Activated T-cell treated with anti-CD3 and anti-CD28 coated beads, Interleukin-2, amount 50 U/mL, for 24 hours (primary cell): Measurements from ENCODE around the gene TAF4.
A peak's percentile ranks its signal among the peaks of the same experiment; 100 is the strongest.

Experiments
- DNase-seq: peaks from one replicate; pipeline ENCODE4 v3.0.0-alpha.2; 2020
- H3K27ac Mint-ChIP-seq: 2 replicates; pipeline ENCODE4 v1.8.0; 2020; ENCODE audit warnings: mild to moderate bottlenecking, mixed read lengths
- H3K27me3 Mint-ChIP-seq: 2 replicates; pipeline ENCODE4 v1.8.0; 2020; ENCODE audit warnings: mixed read lengths
- H3K36me3 Mint-ChIP-seq: 2 replicates; pipeline ENCODE4 v1.8.0; 2020; ENCODE audit warnings: low read depth, mixed read lengths
- H3K4me1 Mint-ChIP-seq: 2 replicates; pipeline ENCODE4 v1.8.0; 2020; ENCODE audit warnings: low read depth, mixed read lengths
- H3K4me3 Mint-ChIP-seq: 2 replicates; pipeline ENCODE4 v1.8.0; 2020; ENCODE audit warnings: mild to moderate bottlenecking, moderate library complexity, mixed read lengths
- H3K9me3 Mint-ChIP-seq: 2 replicates; pipeline ENCODE4 v1.8.0; 2020; ENCODE audit warnings: mixed read lengths

TAF4 gene

GRCh38 chr20:61964675-61965605 is 100.7 kb downstream of the TAF4 start:
- Mint-ChIP-seq H3K4me3 (no peak overlapping the region), H3K27ac (no peak overlapping the region), H3K27me3 (peaks cover 50% of the 10 kb centered on the region), H3K36me3 (no peaks in the 10 kb centered on the region), H3K9me3 (no peaks in the 10 kb centered on the region), H3K4me1 (no peaks in the 10 kb centered on the region)
- no peak for DNase-seq

GRCh38 chr20:61963885-61964674 is 101.6 kb downstream of the TAF4 start:
- Mint-ChIP-seq H3K9me3 (no peaks in the 10 kb centered on the region), H3K4me1 (no peaks in the 10 kb centered on the region), H3K36me3 (no peaks in the 10 kb centered on the region), H3K4me3 (no peak overlapping the region), H3K27me3 (peaks cover 50% of the 10 kb centered on the region), H3K27ac (no peak overlapping the region)
- DNase-seq, result no peak

- Mint-ChIP-seq H3K27me3 (peaks cover 45% of the 10 kb centered on the region), H3K27ac (no peak overlapping the region), H3K4me1 (peaks cover 9% of the 10 kb centered on the region), H3K9me3 (no peaks in the 10 kb centered on the region), H3K36me3 (no peaks in the 10 kb centered on the region), H3K4me3 (no peak overlapping the region)
- no peak for DNase-seq
These were observed 102.5 kb downstream of the TAF4 start for GRCh38 chr20:61963149-61963548.

- no peak overlapping the region for H3K4me3 Mint-ChIP-seq
- no peaks in the 10 kb centered on the region for H3K36me3 Mint-ChIP-seq
- H3K27ac Mint-ChIP-seq, result no peak overlapping the region
- no peak for DNase-seq
- no peaks in the 10 kb centered on the region for H3K9me3 Mint-ChIP-seq
- H3K4me1 Mint-ChIP-seq, result peaks cover 10% of the 10 kb centered on the region
- H3K27me3 Mint-ChIP-seq, result peaks cover 31% of the 10 kb centered on the region
These were observed 104.8 kb downstream of the TAF4 start for GRCh38 chr20:61960836-61961235.

- H3K27me3 Mint-ChIP-seq, result peaks cover 36% of the 10 kb centered on the region
- H3K27ac Mint-ChIP-seq, result no peak overlapping the region
- H3K36me3 Mint-ChIP-seq, result no peaks in the 10 kb centered on the region
- peaks cover 10% of the 10 kb centered on the region for H3K4me1 Mint-ChIP-seq
- no peaks in the 10 kb centered on the region for H3K9me3 Mint-ChIP-seq
- H3K4me3 Mint-ChIP-seq, result no peak overlapping the region
- DNase-seq, result peak; percentile 15
These were observed 106.6 kb downstream of the TAF4 start for GRCh38 chr20:61958773-61959700.

- Mint-ChIP-seq H3K36me3 (no peaks in the 10 kb centered on the region), H3K4me1 (peaks cover 10% of the 10 kb centered on the region), H3K27ac (no peak overlapping the region), H3K4me3 (no peak overlapping the region), H3K27me3 (peaks cover 37% of the 10 kb centered on the region), H3K9me3 (no peaks in the 10 kb centered on the region)
- DNase-seq, result peak; percentile 21
These were observed 107.5 kb downstream of the TAF4 start for GRCh38 chr20:61957961-61958715.

- DNase-seq, result no peak
- Mint-ChIP-seq H3K27ac (no peak overlapping the region), H3K4me3 (no peak overlapping the region), H3K4me1 (peaks cover 10% of the 10 kb centered on the region), H3K36me3 (no peaks in the 10 kb centered on the region), H3K27me3 (peaks cover 38% of the 10 kb centered on the region), H3K9me3 (no peaks in the 10 kb centered on the region)
These were observed 109.0 kb downstream of the TAF4 start for GRCh38 chr20:61956396-61957342.

- no peaks in the 10 kb centered on the region for H3K9me3 Mint-ChIP-seq
- DNase-seq, result no peak
- no peak overlapping the region for H3K27ac Mint-ChIP-seq
- peaks cover 37% of the 10 kb centered on the region for H3K27me3 Mint-ChIP-seq
- H3K4me1 Mint-ChIP-seq, result peaks cover 10% of the 10 kb centered on the region
- no peak overlapping the region for H3K4me3 Mint-ChIP-seq
- H3K36me3 Mint-ChIP-seq, result no peaks in the 10 kb centered on the region
These were observed 109.8 kb downstream of the TAF4 start for GRCh38 chr20:61955668-61956395.

GRCh38 chr20:61954276-61955021 is 111.2 kb downstream of the TAF4 start:
- Mint-ChIP-seq H3K27ac (no peak overlapping the region), H3K4me1 (peaks cover 10% of the 10 kb centered on the region), H3K36me3 (no peaks in the 10 kb centered on the region), H3K27me3 (peaks cover 37% of the 10 kb centered on the region), H3K4me3 (no peak overlapping the region), H3K9me3 (no peaks in the 10 kb centered on the region)
- no peak for DNase-seq

- Mint-ChIP-seq H3K9me3 (no peaks in the 10 kb centered on the region), H3K4me3 (no peak overlapping the region), H3K27me3 (peaks cover 37% of the 10 kb centered on the region), H3K36me3 (no peaks in the 10 kb centered on the region), H3K4me1 (peaks cover 3% of the 10 kb centered on the region), H3K27ac (no peak overlapping the region)
- peak; percentile 6 for DNase-seq
These were observed 112.4 kb downstream of the TAF4 start for GRCh38 chr20:61953037-61954021.
